Astrocyte (in vitro differentiated cells and primary cell): Measurements from ENCODE around the gene OASL.

ENCODE experiments used
- EZH2 ChIP-seq: IDR thresholded peaks from 2 replicates; pipeline ENCODE4 v1.6.1; 2012; ENCODE audit warnings: mild to moderate bottlenecking, low read length, inconsistent platforms; ENCODE audit not compliant: insufficient read depth
- TF ChIP-seq, protein P1 (sequence below): IDR thresholded peaks from 2 replicates; pipeline ENCODE4 v1.5.1; 2011; ENCODE audit warnings: low read depth, mild to moderate bottlenecking, inconsistent platforms, low read length, moderate library complexity; ENCODE audit not compliant: insufficient read depth

GRCh38 chr12:121018860-121019617 is 20.0 kb downstream of the OASL start:
- TF ChIP-seq, protein P1, sequence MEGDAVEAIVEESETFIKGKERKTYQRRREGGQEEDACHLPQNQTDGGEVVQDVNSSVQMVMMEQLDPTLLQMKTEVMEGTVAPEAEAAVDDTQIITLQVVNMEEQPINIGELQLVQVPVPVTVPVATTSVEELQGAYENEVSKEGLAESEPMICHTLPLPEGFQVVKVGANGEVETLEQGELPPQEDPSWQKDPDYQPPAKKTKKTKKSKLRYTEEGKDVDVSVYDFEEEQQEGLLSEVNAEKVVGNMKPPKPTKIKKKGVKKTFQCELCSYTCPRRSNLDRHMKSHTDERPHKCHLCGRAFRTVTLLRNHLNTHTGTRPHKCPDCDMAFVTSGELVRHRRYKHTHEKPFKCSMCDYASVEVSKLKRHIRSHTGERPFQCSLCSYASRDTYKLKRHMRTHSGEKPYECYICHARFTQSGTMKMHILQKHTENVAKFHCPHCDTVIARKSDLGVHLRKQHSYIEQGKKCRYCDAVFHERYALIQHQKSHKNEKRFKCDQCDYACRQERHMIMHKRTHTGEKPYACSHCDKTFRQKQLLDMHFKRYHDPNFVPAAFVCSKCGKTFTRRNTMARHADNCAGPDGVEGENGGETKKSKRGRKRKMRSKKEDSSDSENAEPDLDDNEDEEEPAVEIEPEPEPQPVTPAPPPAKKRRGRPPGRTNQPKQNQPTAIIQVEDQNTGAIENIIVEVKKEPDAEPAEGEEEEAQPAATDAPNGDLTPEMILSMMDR, result no peak
- no peak for TF ChIP-seq EZH2
